ENCODE results near the gene GPC4. TPM values are rescaled to one million over a fixed set of nuclear protein-coding genes. Genes with fewer than 3 reads are reported as not detected.

Gene GPC4
- total RNA-seq (10 to 100 TPM; 34.4 to 59.9 TPM), polyA plus RNA-seq (ENCODE audit: insufficient read length in 6 of 6) (10 to 100 TPM; 43.9 to 66.8 (median 56.6) TPM)
- long read RNA-seq, donor 1, full-length matches to known transcripts, result 16 of 21 reads
- long read RNA-seq, donor 1, partial matches to known transcripts, result 5 of 21 reads
- long read RNA-seq, donor 1, other reads (novel, unspliced or antisense), result 0 of 21 reads
- long read RNA-seq, donor 2, full-length matches to known transcripts, result 11 of 11 reads
- long read RNA-seq, donor 2, partial matches to known transcripts, result 0 of 11 reads
- long read RNA-seq, donor 2, other reads (novel, unspliced or antisense), result 0 of 11 reads
- long read RNA-seq, donor 3, full-length matches to known transcripts, result 10 of 10 reads
- long read RNA-seq, donor 3, partial matches to known transcripts, result 0 of 10 reads
- long read RNA-seq, donor 3, other reads (novel, unspliced or antisense), result 0 of 10 reads
- long read RNA-seq, donor 4, full-length matches to known transcripts, result 7 of 11 reads
- long read RNA-seq, donor 4, partial matches to known transcripts, result 3 of 11 reads
- long read RNA-seq, donor 4, other reads (novel, unspliced or antisense), result 1 of 11 reads
- long read RNA-seq, donor 5, full-length matches to known transcripts, result 12 of 17 reads
- long read RNA-seq, donor 5, partial matches to known transcripts, result 5 of 17 reads
- long read RNA-seq, donor 5, other reads (novel, unspliced or antisense), result 0 of 17 reads
- long read RNA-seq, donor 6, full-length matches to known transcripts, result 9 of 9 reads
- long read RNA-seq, donor 6, partial matches to known transcripts, result 0 of 9 reads
- long read RNA-seq, donor 6, other reads (novel, unspliced or antisense), result 0 of 9 reads
- long read RNA-seq, donor 7, full-length matches to known transcripts, result 3 of 3 reads
- long read RNA-seq, donor 7, partial matches to known transcripts, result 0 of 3 reads
- long read RNA-seq, donor 7, other reads (novel, unspliced or antisense), result 0 of 3 reads
- long read RNA-seq, donor 8, full-length matches to known transcripts, result 15 of 15 reads
- long read RNA-seq, donor 8, partial matches to known transcripts, result 0 of 15 reads
- long read RNA-seq, donor 8, other reads (novel, unspliced or antisense), result 0 of 15 reads
- long read RNA-seq, donor 9, full-length matches to known transcripts, result 1 of 1 reads
- long read RNA-seq, donor 9, partial matches to known transcripts, result 0 of 1 reads
- long read RNA-seq, donor 9, other reads (novel, unspliced or antisense), result 0 of 1 reads
- long read RNA-seq, donor 10, full-length matches to known transcripts, result 3 of 3 reads
- long read RNA-seq, donor 10, partial matches to known transcripts, result 0 of 3 reads
- long read RNA-seq, donor 10, other reads (novel, unspliced or antisense), result 0 of 3 reads
- long read RNA-seq, donor 11, full-length matches to known transcripts, result 6 of 6 reads
- long read RNA-seq, donor 11, partial matches to known transcripts, result 0 of 6 reads
- long read RNA-seq, donor 11, other reads (novel, unspliced or antisense), result 0 of 6 reads
- long read RNA-seq, donor 12, full-length matches to known transcripts, result 13 of 13 reads
- long read RNA-seq, donor 12, partial matches to known transcripts, result 0 of 13 reads
- long read RNA-seq, donor 12, other reads (novel, unspliced or antisense), result 0 of 13 reads

- TF ChIP-seq CTCF (IDR thresholded peaks at IDR 0.05), result no peak
- DNase-seq, result peak; percentile 62 to 84 (median 75)
- Histone ChIP-seq H3K4me3 (peak within 1 kb of the TSS; percentile 42), H3K27ac (peak within 1 kb of the TSS; percentile 30 to 41), H3K4me1 (peaks cover 0 to 3% of the 10 kb centered on the region in 2 donors), H3K9me3 (no peaks in the 10 kb centered on the region), H3K27me3 (peaks cover 0 to 60% of the 10 kb centered on the region in 2 donors), H3K36me3 (no peaks in the 10 kb centered on the region)
- peak; percentile 84 for ATAC-seq
- intact Hi-C loops (cut with DNase I), result no loop called here
These were observed at the start of gene GPC4 for GRCh38 chrX:133415276-133416105. GPC4 (minus strand) TSS chrX:133415489; CDS start chrX:133414965, 524 bp downstream.

GRCh38 chrX:133461231-133461630 lies 45.9 kb upstream of the GPC4 start:
- ATAC-seq (no peak), DNase-seq (no peak)
- no peaks in the 10 kb centered on the region for H3K9me3 ChIP-seq
- H3K27me3 ChIP-seq, result no peaks in the 10 kb centered on the region
- TF ChIP-seq CTCF (IDR thresholded peaks at IDR 0.05), result no peak
- H3K36me3 ChIP-seq, result no peaks in the 10 kb centered on the region
- no peak overlapping the region for H3K27ac ChIP-seq
- H3K4me3 ChIP-seq, result no peak overlapping the region
- no peaks in the 10 kb centered on the region for H3K4me1 ChIP-seq
- intact Hi-C loops (cut with DNase I), result no loop called here

GRCh38 chrX:133454924-133455323 lies 39.6 kb upstream of the GPC4 start:
- no peaks in the 10 kb centered on the region for H3K36me3 ChIP-seq
- no peak overlapping the region for H3K27ac ChIP-seq
- H3K9me3 ChIP-seq, result no peaks in the 10 kb centered on the region
- intact Hi-C loops (cut with DNase I), result no loop called here
- DNase-seq, result no peak
- no peak for TF ChIP-seq CTCF (IDR thresholded peaks at IDR 0.05)
- no peaks in the 10 kb centered on the region for H3K4me1 ChIP-seq
- no peaks in the 10 kb centered on the region for H3K27me3 ChIP-seq
- no peak for ATAC-seq
- H3K4me3 ChIP-seq, result no peak overlapping the region

GRCh38 chrX:133454491-133454914 lies 39.2 kb upstream of the GPC4 start:
- H3K9me3 ChIP-seq, result no peaks in the 10 kb centered on the region
- H3K27ac ChIP-seq, result no peak overlapping the region
- no peak for TF ChIP-seq CTCF (IDR thresholded peaks at IDR 0.05)
- no peak for DNase-seq
- H3K4me1 ChIP-seq, result no peaks in the 10 kb centered on the region
- no peak overlapping the region for H3K4me3 ChIP-seq
- intact Hi-C loops (cut with DNase I), result no loop called here
- H3K36me3 ChIP-seq, result no peaks in the 10 kb centered on the region
- ATAC-seq, result no peak
- no peaks in the 10 kb centered on the region for H3K27me3 ChIP-seq

Measured in left lung (tissue), 14 donors.